Activated CD8-positive, alpha-beta memory T cell treated with anti-CD3 and anti-CD28 coated beads for 48 hours (primary cell): ENCODE results near the gene SMYD2.

Source experiments
- DNase-seq, 3 experiments: peaks; one replicate each; pipeline ENCODE4 v3.0.0-alpha.2; 2020; ENCODE audit warnings: low read depth in 2 of 3, low spot score in 2 of 3

SMYD2 gene, protein sequence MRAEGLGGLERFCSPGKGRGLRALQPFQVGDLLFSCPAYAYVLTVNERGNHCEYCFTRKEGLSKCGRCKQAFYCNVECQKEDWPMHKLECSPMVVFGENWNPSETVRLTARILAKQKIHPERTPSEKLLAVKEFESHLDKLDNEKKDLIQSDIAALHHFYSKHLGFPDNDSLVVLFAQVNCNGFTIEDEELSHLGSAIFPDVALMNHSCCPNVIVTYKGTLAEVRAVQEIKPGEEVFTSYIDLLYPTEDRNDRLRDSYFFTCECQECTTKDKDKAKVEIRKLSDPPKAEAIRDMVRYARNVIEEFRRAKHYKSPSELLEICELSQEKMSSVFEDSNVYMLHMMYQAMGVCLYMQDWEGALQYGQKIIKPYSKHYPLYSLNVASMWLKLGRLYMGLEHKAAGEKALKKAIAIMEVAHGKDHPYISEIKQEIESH

DNA sequence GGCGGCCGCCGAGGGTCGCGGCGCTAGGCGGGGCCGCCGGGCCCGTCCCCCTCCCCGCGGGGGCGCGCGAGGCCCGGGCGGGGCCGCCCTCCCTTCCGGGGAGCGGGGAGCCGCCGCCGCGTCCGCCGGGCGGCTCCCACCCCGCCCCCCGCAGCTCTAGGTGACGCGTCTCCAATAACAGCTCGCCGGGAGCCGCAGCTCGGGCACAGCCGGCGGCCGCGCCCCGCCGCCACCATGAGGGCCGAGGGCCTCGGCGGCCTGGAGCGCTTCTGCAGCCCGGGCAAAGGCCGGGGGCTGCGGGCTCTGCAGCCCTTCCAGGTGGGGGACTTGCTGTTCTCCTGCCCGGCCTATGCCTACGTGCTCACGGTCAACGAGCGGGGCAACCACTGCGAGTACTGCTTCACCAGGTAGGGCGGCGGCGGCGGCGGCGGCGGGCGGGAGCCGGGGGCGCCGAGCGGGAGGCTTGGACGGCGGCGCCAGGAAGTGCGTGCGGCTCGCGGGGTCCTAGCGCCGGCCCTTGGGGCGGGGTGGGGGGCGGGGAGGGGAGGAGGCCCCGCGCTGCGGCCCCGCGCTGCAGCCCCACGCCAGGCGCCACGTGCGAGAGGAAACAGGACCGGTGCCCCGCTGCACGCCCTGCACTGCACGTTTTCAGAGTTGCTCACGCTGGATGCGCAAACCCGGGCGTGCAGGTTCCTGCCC lies at the start of gene SMYD2:
Gene SMYD2 (plus strand): TSS at position 139 of the 699 bp plus-strand sequence. CDS start 96 bp downstream, at position 235.
- DNase-seq: peak; percentile 33 to 46 (median 42)

DNA sequence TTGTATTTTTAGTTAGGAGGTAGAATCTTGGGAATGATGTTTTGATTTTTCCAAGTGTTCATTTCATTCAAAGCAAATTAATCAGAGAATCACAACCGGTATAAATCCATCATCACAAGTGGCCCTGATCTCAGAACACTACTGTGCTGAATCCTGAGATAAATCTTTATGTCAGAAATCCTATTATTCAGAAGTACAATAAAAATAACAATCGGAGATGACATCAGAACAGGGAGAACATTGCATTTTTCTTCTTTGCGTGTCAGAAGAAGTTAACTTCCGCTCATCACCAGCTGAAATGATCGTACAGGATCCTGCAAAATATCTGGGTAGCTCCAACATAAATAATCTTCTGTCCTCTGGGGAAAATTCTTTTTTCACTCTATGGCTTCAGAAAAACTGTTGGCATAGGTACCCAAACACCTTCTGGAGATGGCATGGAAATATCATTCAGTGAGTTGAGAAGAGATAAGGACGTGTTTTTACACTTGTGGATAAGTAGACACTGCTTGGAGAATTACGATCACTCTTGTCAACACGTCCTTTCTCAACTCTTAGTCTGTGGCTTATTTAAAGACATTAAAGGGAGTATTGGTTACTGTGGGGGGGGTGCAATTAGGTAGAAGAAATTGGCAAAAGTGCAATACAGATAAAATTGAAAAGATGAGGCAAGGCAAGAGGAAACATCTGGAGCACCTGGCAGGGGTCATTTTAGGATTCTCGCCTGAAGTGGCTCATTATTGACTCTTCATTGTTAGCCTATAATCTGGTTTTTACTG lies 46.9 kb upstream of the SMYD2 start:
- no peak for DNase-seq

- DNase-seq: no peak
Observed at GRCh38 chr1:214234635-214235025, 46.3 kb upstream of the SMYD2 start.

DNA sequence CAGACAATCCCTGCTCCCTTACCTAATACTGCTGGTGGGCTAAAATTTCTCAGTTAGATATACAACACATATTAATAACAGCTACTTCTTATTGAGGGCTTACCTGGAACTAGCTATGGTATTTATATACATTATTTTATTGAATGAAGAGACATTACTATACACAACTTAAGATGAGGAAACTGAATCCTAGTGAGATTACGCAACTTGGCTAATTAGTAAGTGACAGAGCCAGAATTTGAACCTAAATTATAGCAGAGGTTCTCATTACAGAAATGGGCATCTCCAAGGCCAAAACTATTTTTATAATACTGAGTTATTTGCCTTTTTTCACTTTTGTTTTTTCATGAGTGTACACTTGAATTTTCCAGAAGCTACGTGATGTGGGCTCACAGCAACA lies 44.5 kb upstream of the SMYD2 start:
- no peak for DNase-seq

GRCh38 chr1:214241060-214241459 lies 39.9 kb upstream of the SMYD2 start:
- no peak for DNase-seq

GRCh38 chr1:214244252-214244651 lies 36.7 kb upstream of the SMYD2 start:
- no peak for DNase-seq

GRCh38 chr1:214244841-214245240 lies 36.1 kb upstream of the SMYD2 start:
- no peak for DNase-seq

GRCh38 chr1:214247501-214248041 lies 33.4 kb upstream of the SMYD2 start:
- no peak for DNase-seq

DNA sequence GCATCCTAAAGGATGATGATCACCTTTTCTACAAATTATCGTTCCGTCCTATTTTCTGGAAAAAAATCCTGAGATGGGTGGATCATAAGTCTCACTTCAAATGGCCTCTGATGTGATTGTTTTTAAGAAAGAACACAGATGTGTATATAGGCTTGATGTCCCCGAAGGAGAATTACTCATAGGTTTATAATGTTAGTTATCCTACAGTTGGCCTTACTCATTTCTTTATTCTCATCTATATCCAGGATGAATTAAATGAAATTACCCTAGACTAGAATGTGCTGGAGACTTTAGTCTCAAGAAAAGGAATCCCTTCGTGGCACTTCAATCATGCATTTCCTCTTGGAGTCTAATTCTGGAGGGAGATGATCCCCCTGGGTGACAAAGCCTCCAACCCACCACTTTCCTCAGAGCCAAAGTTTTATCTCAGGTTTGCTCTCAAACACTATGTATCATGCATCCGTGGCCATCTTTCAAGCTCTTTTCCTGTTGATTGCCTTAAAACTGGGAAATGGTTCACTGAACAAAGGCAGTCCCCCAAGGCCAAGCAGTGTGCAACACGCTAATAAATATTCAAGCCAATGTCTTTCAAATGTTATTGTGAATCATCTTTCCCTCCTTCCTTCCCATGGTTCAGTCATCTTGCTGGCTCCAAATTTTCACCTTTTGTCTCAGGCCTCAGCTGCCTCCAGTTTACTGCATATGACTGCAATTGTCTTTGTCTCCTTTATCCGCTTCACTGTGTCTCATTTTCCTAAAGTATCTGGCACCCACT lies 32.5 kb upstream of the SMYD2 start:
- DNase-seq: no peak

DNA sequence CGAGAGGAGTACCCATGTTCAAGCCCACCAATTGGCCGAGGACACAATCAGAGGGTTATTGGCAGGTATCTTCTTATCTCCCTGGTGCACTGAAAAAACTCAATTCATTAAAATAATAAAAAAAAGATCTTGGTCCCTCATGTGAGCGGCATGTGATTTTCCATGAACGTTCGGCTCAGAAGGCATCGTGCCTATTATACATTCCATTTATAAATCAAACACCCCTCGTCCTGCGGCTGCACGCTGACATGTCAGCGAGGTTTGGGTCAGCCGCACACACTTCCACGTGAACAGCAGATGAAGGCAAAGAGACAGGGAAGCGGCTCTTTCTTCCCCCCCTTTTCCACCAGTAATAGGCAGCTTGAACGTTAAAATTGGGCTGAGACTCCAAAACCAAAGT lies 31.3 kb upstream of the SMYD2 start:
- no peak for DNase-seq

- no peak for DNase-seq
Observed at GRCh38 chr1:214251354-214251753, 29.6 kb upstream of the SMYD2 start.

DNA sequence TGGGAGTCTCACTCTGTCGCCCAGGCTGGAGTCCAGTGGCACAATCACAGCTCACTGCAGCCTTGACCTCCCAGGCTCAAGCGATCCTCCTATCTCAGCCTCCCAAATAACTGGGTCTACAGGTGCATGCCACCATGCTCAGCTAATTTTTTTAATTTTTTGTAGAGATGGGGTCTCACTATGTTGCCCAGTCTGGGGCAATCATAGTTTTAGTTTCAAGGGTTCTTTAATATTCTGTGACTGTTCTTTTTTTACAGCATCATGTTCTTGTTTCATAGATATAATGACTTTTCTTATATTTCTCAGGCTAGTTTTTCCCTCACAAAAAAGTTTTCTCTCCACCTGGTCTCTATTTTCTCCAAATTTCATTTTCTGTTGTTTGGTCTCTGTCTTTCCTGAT lies 25.4 kb upstream of the SMYD2 start:
- no peak for DNase-seq

DNA sequence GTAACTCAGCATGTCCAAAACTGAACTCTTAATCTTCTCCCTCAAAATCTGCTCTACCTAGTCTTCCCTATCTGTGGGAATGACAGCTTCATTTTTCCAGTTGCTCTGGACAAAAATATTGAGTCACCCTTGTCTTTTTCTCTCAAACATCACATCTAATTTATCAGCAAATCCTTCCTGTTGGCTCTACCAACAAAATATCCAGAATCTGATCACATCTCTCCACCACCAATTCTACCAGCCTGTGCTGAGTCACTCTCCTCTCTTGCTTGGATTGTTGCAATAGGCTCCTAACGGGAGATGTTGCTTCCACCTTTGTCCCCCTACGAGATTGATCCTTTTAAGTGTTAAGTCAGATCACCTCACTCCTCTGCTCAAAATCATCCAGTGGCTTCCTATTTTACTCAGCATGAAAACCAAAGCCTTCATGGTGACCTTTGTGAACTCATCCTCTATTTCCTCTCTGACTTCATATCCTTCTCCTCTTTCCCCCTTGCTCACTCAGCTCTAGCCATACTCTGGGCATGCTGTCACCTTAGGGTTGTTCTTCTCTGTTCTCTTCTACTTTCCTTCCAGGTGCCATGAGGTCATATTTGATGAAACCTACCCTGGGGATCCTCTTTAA lies 21.5 kb upstream of the SMYD2 start:
- DNase-seq: no peak

DNA sequence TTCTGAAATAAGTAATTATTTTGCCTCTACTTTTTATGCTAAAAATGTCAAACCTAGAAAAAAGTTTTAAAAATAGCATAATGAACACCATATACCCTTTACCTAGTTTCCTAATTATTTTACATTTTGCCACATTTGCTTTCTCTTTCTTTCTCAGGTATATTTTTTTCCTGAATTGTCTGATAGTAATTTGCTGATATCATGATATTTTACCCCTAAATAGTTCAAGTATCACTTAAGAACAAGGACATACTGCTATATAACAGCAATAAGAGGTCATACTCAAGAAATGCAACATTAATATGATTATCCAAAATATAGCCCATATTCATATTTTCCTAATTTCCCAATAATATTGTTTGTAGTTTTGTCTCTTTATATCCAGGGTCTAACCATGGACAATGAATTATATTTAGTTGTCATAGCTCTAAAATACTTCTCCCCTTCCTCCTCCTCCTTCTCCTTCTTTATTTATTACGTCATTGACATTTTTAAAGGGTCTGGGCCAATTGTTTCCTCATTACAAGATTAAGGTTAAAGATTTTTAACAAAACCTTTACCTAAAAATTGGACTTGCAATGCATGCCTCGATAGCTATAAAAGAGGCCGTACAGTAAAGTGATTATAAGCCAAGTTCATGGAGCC lies 20.3 kb upstream of the SMYD2 start:
- DNase-seq: no peak

DNA sequence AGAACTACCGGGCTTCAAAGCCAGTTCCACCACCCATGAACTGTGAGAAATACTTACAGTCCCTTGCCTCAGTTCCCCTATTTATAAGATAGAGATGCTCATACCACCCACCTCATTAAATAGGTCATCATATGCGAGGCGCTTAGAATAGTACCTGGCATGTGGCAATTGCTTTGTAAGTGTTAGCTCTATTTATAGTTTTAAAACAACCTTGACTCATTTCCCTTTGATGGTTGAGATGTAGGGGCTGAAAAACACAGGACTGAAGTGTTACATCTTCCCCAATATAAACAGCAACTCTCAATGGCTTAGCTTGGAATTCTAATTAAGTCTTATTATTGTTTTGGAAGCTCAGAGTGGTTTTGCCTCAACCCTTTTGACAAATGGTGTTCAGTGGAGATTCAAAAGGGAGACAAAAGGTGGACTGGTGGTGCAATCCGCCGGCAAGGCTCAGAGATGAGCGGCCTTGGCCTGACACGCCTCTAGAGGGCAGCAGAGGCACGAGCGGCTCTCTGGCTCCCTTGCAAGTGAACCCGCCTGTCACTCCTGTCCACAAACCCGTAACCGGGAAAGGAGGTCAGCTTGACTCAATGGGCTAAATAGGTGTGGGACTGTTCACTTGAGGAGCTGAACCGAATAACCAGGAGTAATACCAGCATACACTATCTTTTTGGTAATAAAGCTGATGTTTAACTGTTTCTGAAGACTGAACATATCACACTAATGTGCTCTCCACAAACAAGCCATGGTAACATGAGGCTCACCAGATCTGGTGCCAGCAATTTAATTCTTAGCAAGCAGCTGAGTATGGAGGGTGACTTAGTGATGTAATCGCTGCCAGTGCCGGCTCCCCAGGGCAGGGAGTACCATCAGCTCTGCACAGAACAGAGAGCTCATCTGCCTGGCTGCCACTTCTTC lies 19.5 kb upstream of the SMYD2 start:
- peak; percentile 42 to 77 (median 54) for DNase-seq

GRCh38 chr1:214264196-214264595 lies 16.8 kb upstream of the SMYD2 start:
- no peak for DNase-seq

- DNase-seq: no peak
Observed at GRCh38 chr1:214264976-214265375, 16.0 kb upstream of the SMYD2 start.

- no peak for DNase-seq
Observed at GRCh38 chr1:214270097-214270650, 10.8 kb upstream of the SMYD2 start.
